Limb (tissue), 2 donors: ENCODE measurements around the gene FOXO4.
"Not testable (repeated sequence)": the region's sequence is repeated elsewhere in the genome, so short reads cannot be mapped to it uniquely, and the experiment has no call there.

Experiments
- DNase-seq, 2 donors: peaks; one replicate each; pipeline ENCODE4 v3.0.0-alpha.2; 2016; ENCODE audit errors: extremely low spot score in 2 of 2

The FOXO4 gene, protein sequence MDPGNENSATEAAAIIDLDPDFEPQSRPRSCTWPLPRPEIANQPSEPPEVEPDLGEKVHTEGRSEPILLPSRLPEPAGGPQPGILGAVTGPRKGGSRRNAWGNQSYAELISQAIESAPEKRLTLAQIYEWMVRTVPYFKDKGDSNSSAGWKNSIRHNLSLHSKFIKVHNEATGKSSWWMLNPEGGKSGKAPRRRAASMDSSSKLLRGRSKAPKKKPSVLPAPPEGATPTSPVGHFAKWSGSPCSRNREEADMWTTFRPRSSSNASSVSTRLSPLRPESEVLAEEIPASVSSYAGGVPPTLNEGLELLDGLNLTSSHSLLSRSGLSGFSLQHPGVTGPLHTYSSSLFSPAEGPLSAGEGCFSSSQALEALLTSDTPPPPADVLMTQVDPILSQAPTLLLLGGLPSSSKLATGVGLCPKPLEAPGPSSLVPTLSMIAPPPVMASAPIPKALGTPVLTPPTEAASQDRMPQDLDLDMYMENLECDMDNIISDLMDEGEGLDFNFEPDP

DNA sequence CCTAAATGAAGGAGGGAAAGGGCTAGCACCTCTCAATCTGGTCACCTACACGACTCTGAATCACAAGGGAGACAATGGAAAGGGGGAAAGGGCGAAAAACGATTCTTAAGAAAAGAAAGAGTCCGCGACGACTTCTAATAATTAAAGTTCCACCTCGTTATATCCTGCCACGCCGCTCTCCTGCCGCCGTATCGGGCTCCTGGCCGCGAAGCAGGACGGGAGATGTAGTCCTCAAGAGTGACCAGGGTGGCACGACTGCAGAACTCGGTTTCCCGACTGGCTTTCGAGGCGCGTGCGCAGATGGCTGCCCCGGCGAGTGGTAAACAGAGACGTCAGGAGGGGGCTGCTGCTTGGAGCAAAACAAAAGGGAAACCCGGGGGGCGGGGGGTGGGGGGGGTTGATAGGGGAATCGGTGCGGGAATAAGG is at the start of gene FOXO4:
Gene FOXO4 (plus strand): TSS at position 297 of the 426 bp plus-strand sequence. CDS start 678 bp downstream, outside the sequence.
- peak; percentile 85 to 89 for DNase-seq

DNA sequence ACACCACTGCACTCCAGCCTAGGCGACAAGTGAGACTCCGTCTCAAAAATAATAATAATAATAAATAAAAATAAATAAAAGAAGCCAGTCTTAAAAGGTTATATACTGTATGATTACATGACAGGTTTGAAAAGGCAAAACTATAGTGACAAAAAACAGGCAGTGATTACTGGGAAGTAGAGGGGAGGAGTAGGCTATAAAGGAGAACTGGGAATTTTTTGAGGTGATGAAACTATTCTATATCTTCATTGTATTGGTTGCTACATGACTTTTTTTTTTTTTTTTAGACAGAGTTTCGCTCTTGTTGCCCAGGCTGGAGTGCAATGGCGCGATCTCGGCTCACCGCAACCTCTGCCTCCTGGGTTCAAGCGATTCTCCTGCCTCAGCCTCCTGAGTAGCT is 47.8 kb upstream of the FOXO4 start:
- not testable (repeated sequence) for DNase-seq

DNA sequence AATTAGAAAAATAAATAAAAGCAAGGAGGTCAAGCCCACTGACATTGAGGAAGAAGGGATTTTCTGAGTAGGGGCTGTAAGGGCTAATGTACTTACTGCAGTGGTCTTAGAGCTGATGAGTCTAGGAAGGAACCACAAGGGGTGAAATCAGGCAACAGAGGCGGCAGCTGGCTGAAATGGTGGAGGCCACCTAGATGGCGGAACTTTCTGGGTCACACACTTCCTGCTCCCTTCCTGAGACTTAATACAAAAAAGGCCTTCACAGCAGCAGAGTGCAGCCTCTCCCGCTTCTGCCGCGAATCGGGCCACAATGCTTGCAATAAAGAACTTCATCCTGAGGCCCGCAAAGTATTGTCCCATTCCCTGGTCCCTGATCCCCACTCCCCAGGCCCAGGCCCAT is 42.9 kb upstream of the FOXO4 start:
- no peak for DNase-seq

DNA sequence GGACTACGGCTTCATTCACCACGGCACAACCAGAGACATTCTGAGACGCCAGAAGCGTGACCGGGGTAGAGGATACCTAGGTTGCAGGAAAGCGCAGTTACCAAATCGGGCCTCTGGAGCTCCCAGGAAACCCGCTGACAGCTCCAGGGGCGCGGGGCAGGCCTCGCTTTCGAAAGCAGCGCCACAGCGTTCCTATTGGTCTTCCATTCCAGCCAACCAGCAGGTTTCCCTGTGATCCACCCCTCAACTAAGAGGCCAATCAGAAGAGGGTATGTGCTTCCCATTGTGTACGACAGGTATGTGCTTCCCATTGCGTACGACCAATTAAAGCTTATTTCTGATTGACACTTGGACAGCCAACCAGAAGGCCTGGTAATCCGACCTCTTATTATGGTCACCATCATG is 42.4 kb upstream of the FOXO4 start:
- peak; percentile 1 to 36 for DNase-seq

DNA sequence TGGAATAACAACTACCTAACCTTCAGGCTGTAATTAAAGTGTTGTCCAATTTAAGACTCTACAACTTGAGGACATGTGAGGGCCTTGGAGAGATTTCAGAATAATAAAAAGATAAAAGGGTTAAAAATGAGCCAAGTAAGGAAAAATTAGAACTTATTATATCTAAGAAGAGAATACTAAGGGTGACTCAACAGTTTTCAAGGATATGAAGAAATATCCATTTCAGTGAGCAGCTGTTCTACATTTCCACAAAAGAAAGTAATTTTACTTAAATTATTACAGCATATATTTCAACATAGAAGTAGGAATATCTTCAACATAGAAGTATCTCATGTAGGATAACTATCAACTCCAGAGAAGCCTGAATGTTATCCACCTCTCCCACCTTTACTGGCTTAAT is 38.8 kb upstream of the FOXO4 start:
- DNase-seq = no peak

DNA sequence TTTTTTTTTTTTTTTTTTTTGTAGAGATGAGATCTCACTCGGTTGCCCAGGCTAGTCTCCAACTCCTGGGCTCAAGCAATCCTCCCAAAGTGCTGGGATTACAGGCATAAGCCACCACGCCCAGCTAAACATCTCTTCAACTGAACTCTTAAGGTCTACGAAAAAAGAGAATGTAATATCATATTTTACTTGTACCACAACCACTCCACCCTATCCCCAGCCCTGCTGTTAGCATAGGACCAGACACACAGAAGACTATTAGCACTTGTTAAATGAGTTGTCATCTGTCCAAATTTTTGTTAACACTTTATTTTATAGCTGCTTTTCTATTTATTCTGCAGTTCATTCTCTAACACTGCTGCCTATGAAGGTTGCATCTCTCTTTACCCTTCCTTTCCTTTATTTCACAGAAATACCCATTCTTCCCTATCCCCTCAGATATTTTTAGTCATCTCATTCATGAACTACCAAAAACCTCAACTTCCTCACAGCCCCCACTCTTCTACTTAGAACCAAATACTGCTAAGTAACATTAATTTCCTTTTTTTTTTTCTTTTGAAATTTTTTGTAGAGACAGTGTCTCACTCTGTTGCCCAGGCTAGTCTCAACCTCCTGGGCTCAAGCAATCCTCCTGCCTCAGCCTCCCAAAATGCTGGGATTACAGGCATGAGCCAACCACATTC is 37.7 kb upstream of the FOXO4 start:
- DNase-seq = no peak

DNA sequence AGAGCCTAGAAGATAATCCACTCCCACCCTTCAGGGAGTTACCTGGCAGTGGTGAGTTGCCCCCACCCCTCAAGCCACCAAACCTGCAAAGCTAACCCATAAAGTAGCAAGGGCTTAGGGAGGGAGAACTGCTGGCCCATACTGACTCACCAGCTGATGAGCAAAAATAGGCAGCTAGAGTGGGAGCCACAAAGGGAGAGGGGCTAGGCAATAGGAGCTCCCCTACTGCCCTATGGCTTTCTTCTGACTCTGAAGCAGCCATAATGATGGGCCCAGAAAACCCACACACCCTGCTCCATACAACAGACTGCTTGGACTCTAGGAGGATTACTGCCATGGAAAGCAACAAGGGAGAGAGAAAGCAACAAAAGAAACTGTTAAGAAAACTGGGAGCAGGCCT is 35.5 kb upstream of the FOXO4 start:
- no peak for DNase-seq

DNA sequence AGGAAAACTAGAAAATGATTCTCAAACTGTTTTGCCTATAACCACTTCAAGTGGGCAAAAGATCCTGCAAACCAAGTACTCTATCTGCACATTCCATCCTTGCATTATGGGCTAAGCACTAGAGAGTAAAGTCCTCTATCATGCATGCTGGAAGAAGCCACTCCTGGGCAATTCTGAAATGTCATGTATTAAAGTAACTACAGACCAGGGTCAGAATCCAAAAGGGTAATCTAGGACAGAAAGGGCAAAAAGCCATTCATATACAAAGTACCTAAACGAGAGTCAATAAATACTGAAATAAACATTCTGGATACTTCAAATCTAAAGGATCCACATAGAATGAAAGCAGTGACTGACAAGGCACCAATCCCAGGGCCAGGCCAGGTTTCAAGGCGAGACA is 28.6 kb upstream of the FOXO4 start:
- no peak for DNase-seq

DNA sequence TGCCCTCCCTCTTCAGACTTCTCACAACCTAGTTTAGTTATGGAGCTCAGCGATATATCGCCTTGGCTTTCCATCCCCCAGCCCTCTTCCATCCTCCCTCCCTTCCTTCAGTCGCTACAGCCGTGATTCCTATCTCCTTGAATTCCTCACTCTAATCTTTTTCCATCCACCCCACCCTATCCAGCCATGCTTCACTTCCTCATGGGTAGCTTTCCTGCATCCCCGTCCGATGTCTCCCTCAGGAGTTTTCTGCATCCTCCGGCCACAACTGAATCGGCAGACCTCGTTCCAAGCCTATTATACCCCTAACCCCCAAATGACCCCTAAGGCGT is 28.0 kb upstream of the FOXO4 start:
- DNase-seq = no peak

DNA sequence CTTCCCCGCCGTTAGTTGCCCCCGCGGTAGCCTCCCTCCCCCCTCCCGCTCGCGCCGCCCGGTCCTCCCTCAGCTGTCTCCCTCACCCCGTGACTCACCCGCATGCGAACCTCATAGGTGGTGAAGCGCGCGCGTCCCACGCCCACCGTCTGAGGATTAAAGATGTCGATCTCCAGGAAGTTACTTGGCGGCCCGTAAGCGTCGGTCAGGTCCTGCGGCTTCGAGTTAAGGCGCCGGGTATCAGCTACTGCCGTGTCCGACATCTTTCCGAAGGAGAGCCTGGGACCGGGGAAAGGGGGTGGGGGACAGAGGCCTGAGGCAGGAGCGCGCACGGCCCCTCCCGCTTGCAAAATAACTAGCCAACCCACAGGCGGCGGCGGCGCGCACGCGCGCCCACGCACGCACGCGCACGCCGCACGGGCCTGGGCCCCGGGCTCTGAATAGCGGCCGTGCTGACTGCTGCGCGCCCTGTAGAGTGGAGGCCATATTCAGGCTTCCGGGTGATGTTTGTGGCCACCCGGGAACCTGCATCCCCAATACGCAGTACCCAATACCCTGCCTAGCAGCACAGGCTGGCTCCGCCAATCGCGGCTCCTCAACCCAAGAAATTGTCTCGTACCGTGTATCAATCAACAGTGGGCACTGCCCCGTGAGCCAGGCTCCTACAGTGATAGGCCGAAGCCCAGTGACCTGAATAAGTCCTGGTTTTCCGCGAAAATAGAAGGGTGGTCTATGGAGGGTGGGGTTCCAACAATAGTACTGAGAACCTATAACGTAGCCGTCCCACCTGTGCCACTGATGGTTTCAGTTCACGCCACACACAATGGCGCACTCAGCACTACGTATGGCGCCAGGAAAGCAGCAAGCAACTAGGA is 27.4 kb upstream of the FOXO4 start, which contains the start of gene SNX12:
Gene SNX12 (minus strand): TSS at position 291 of the 875 bp plus-strand sequence. CDS start 28 bp downstream, at position 263.
- peak; percentile 80 to 92 for DNase-seq

DNA sequence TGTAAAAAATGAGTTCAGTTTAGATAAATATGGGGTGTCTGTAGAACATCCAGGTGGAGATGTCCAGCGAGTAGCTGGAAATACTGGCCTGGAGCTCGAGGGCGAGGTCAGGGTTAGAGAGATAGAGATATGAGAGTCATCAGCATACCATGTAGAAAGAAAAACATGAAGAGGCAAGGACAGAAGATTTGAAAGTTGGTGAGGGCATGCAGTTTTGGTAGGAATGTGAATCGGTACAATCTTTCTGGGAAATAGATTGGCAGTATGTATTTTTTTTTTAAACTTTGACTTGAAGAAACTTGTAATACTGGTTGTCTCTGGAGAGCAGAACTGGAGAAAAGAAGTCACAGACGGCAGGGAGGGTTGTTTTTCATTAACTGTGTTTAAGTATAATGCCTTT is 25.1 kb upstream of the FOXO4 start:
- DNase-seq = no peak

DNA sequence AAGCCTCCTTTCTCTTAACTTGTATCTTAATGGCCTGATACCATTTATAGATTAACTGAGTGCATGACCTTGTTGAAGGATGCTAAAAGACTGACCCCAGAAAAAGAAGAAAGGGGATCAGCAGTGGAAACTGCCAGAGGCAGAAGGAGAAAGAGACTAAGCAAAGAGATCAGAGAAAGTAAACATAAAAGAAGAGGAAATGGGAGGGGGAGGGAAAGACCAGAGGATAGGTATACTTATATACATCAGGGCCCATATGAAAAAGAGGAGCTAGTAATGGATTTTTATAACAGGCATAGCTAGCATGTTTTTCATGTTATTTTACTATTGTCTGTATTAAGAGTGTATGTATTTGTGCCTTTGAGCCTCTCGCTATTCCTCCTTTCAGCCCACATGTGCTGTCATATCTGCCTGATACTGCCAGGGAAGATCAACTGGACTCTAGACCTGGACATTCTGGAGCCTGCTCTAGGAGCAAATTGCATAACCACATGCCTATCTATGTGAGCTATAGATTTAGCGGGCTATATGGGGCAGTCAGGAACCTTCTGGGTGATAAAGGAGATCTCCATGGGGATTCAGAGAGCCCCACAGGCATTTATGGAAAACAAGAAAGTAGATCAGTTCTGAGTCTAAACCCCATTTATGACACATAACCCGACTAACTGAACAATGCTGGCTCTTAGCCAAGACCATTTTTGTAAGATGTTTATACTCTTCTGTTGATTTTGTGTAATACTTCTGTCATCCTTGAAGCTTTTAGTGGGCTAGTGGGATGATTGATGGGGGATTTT is 14.1 kb upstream of the FOXO4 start:
- no peak for DNase-seq

DNA sequence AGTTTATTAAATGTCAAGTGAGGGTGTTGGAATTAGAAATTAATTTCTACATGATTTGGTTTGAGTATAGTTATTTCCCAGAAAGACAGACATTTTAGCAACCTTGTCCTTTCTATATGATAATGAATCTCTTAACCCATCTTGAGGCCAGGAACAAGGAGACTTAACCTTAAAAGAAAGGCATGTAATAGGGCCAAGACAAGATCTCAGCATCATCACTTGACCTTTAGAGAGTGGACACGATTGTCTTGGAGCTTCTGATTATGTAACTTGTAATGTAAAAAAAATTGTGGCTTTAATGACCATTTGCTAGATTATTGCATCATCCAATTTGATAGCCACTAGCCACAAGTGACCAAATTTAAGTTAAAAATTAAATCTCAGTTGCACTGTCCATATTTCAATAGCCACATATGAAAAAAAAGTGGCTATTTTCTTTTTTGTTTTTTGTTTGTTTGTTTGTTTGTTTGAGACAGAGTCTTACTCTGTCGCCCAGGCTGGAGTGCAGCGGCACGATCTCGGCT is 13.5 kb upstream of the FOXO4 start:
- no peak for DNase-seq

DNA sequence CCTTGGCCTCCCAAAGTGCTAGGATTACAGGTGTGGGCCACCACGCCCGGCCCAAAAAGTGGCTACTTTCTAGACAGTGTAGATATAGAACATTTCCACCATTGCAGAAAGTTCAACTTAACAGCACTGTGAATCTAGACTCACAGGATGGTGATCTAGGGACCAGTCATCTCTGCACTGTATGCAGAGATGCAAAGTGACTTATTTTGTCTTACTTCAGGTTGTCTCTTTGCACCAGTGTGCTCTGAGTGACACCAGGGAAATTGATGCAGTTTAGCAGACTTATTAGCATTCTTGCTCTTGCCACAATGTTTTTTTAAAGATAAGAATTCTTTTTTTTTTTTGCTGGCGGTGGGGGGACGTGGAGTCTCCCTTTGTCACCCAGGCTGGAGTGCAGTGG is 12.8 kb upstream of the FOXO4 start:
- no peak for DNase-seq

DNA sequence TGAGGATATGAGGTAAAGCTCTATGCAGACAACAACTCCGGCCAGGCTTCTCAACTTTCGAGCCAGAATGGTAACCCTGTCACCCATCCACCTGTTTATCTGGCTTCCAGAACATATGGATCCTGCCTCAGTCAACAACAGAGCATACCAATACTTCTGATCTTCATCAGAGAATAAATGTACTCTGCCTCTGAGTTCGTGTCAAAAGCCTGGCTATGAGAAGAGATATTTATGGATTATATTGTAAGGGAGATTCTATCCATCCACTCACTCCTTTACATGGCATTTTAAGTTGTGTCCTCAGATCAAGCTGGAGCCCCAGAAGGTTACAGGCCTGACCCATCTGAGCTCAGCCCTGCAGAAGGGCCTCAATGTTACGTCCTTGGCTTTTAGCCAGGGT is 9.8 kb upstream of the FOXO4 start:
- DNase-seq = no peak

DNA sequence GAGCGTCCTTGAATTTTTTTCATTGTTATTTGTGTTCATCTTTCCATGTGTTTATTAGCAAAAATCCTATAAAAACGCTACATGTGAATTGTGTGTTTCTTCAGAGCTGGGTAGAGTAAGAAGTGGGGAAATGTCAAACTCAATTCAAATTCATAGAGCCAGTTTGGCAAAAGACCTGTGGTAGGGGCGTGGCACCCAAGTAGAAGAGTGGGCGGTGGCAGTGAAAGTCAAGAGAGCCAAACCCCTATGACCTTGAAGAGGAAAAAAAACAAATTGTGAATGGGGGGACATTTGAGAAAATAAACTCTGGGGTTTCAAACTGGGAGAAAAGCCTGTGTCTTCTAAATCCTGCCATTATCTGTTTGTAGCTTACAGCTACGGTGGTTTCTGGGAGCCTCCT is 4.4 kb upstream of the FOXO4 start:
- no peak for DNase-seq

DNA sequence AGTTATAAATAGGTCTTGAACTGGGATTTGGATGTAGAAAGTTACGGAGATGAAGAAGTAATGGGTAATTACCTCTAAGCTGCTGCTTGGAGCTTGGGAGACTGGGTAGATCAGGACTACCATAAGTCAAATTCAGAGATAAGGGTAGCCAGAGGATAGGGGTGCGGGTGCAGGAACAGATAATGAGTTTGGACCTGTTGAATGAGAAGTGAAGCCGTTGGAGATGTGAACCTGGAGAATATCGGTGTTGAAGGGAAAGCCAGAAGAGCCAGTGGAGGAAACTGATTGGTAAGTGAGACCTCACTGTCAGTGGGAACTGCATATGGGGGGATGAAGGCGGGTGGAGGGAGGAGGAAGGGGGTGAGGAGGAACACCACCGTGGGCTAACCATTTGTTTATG is 618 bp upstream of the FOXO4 start:
- DNase-seq = no peak

DNA sequence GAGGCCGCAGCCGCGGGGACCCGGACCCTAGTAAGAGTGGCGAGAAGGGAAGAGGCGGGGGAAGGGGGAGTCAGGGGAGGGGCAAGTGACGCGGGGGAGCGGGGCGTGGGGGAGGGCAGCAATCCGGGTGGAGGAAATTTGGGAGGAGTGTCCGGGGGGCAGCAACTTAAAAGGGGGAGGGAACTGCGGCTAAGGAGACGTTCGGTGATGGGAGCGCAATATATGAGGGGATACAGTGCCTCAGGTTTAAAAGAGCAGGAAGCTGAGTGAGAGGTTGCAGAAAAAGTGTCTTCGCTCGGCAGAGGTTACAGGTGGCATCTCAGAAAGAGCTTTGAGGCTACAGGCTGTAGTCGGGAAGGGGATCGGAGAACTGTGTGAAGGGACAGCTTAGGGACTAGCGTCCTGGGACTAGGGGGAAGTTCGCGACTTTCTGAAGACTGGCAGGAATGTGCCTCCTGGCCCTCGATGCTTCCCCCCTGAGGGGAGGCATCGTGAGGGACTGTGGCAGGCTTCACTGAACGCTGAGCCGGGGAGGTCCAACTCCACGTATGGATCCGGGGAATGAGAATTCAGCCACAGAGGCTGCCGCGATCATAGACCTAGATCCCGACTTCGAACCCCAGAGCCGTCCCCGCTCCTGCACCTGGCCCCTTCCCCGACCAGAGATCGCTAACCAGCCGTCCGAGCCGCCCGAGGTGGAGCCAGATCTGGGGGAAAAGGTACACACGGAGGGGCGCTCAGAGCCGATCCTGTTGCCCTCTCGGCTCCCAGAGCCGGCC is 519 bp downstream of the FOXO4 start:
- peak in 1 of 2 donors; percentile 54 for DNase-seq

DNA sequence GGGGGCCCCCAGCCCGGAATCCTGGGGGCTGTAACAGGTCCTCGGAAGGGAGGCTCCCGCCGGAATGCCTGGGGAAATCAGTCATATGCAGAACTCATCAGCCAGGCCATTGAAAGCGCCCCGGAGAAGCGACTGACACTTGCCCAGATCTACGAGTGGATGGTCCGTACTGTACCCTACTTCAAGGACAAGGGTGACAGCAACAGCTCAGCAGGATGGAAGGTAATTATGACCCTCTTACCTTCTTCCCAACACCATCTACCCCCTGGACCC is 1.0 kb downstream of the FOXO4 start:
- DNase-seq = no peak

DNA sequence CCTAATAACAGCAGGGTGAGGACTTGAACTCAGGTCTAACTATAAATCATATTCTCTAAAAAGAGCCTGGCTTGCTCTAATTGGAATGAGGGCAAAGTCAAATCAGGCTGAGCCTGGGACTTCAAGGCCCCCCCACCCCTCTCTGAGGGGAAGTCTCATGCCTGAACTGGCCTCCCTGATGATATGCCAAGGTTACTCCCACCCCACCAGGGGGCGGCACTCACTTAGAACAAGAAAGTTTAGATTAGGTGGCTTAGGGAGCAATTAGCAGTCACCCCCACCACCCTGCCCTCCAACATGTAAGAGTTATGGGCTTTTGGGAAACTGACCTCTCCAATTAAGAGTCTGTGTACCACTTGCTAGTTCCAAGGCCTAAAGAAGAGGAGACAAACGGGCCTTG is 2.7 kb downstream of the FOXO4 start:
- peak in 1 of 2 donors; percentile 61 for DNase-seq
